Rectal smooth muscle tissue (tissue), 1 donor: ENCODE measurements around the gene MYH8.

Source experiments
- H3K27ac ChIP-seq: one replicate; pipeline ENCODE4 v1.7.0; 2013; ENCODE audit warnings: low read depth, low read length, inconsistent platforms
- H3K27me3 ChIP-seq: one replicate; pipeline ENCODE4 v1.7.0; 2013; ENCODE audit warnings: low read length; ENCODE audit not compliant: control insufficient read depth, insufficient read depth
- H3K36me3 ChIP-seq: one replicate; pipeline ENCODE4 v1.7.0; 2013; ENCODE audit warnings: low read length; ENCODE audit not compliant: control insufficient read depth, insufficient read depth
- H3K4me1 ChIP-seq: one replicate; pipeline ENCODE4 v1.7.0; 2013; ENCODE audit warnings: low read length; ENCODE audit not compliant: control insufficient read depth, insufficient read depth
- H3K4me3 ChIP-seq: one replicate; pipeline ENCODE4 v1.7.0; 2013; ENCODE audit warnings: low read length
- H3K9ac ChIP-seq: one replicate; pipeline ENCODE4 v1.7.0; 2013; ENCODE audit warnings: low read length

The MYH8 gene

DNA sequence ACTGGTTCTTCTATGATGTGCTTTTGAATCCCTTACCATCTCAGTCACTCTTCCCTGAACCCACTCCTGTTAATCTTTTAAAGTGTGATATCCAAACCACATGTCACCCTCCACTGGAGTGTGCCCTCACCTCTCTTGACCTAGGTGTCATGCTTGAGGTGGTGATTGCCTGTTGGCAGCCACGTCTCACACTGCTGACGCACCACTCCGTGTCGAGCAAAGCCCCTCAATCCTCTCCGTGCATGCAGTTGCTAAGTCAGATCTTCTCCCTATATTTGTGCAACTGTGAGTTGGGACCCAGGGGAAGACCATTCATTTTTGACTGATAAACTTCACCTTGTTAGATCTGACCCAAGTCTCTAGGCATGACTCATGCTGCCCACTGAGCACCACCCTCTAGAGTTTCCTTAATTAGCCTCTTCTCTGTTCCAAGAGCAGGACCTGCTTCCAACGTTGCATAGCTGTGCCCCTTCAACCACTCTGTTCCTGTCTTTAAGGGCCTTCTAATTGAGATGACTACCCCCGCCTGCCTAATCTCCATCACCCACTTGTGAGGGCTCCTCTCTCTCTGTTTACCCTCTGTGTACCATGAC is 51.6 kb downstream of the MYH8 start:
- no peak overlapping the region for H3K9ac ChIP-seq
- H3K36me3 ChIP-seq: no peaks in the 10 kb centered on the region
- no peak overlapping the region for H3K4me3 ChIP-seq
- no peaks in the 10 kb centered on the region for H3K27me3 ChIP-seq
- H3K4me1 ChIP-seq: no peaks in the 10 kb centered on the region
- H3K27ac ChIP-seq: no peak overlapping the region

DNA sequence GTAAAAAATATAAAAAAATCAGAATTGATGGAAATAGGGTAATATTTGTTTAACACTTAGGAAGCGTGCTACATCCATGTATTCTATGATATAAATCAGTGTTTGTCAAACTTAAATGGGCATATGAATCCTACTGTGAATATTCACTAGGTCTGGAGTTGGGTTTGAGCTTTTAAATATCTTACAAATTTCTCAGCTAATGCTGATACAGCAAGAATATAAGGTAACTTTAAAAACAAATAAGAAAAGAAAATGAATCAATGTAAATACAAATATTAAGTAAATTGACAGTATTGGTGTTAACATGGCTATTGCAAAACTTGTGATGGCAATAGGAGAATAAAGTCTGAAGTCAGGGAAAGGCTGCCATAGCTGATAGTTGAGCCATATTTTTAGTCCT is 52.5 kb downstream of the MYH8 start:
- no peak overlapping the region for H3K4me3 ChIP-seq
- H3K4me1 ChIP-seq: no peaks in the 10 kb centered on the region
- H3K27ac ChIP-seq: no peak overlapping the region
- no peaks in the 10 kb centered on the region for H3K36me3 ChIP-seq
- no peak overlapping the region for H3K9ac ChIP-seq
- no peaks in the 10 kb centered on the region for H3K27me3 ChIP-seq

DNA sequence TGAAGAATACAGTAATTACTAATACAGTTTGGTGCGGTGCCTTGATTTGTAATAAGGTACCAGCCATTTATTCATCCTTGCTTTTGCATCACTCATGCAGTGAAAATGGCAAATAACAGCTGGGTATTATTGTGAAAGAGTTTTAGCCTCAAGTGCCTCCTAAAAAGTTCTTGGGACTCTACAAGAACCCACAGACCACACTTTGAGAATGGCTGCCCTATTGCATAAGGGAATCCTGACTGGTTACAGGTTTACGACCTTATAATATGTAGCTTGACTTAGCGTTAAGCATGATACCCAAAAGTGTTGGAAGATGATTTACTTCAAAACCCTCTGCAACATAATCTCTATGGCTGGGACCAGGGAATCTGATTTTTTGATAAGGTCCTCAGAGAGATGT is 53.2 kb downstream of the MYH8 start:
- Histone ChIP-seq H3K4me3 (no peak overlapping the region), H3K27me3 (no peaks in the 10 kb centered on the region), H3K27ac (no peak overlapping the region), H3K36me3 (no peaks in the 10 kb centered on the region), H3K4me1 (no peaks in the 10 kb centered on the region), H3K9ac (no peak overlapping the region)

- no peak overlapping the region for H3K27ac ChIP-seq
- H3K4me1 ChIP-seq: no peaks in the 10 kb centered on the region
- no peaks in the 10 kb centered on the region for H3K36me3 ChIP-seq
- no peak overlapping the region for H3K4me3 ChIP-seq
- H3K27me3 ChIP-seq: no peaks in the 10 kb centered on the region
- H3K9ac ChIP-seq: no peak overlapping the region
Observed at GRCh38 chr17:10360578-10360977, 61.2 kb downstream of the MYH8 start.

DNA sequence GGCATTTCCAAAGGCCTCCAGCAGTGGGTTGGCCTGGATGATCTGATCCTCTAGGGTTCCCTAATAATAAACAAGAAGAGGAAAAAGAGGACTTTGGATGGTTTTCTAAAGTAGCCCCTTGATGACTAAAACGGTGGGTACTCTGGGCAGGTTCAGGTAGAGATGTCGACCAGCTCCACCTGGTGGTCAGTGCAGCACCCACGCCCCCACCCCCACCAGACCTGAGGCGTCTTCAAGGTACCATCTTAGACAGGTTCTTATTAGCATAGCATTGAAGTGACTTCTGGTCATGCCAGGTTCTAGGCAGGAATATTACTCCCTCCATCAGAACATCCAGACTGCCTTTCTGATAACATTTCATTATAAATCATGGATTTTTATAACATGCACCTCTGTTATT is 64.0 kb downstream of the MYH8 start:
- Histone ChIP-seq H3K27me3 (no peaks in the 10 kb centered on the region), H3K4me1 (no peaks in the 10 kb centered on the region), H3K36me3 (no peaks in the 10 kb centered on the region), H3K4me3 (no peak overlapping the region), H3K9ac (no peak overlapping the region), H3K27ac (no peak overlapping the region)

DNA sequence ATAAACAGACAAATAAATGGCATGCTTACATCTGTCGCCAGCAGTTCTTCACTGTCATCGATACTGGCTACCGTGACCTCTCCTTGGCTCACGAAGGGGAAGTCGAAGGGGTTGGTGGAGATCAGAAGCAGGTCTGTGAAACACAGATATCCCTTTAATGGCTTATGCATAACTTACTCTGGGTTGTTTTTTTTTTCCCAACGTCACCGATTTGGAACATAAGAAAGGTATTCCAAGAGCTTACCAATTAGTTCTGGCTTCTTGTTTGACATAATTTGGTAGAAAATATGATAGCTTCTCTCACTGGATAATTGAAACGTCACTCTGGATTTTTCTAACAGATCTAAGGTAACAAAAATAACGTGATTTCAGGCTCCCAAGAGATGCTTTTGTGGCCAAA is 67.1 kb downstream of the MYH8 start:
- Histone ChIP-seq H3K36me3 (no peaks in the 10 kb centered on the region), H3K27ac (no peak overlapping the region), H3K4me1 (no peaks in the 10 kb centered on the region), H3K4me3 (no peak overlapping the region), H3K27me3 (no peaks in the 10 kb centered on the region), H3K9ac (no peak overlapping the region)

DNA sequence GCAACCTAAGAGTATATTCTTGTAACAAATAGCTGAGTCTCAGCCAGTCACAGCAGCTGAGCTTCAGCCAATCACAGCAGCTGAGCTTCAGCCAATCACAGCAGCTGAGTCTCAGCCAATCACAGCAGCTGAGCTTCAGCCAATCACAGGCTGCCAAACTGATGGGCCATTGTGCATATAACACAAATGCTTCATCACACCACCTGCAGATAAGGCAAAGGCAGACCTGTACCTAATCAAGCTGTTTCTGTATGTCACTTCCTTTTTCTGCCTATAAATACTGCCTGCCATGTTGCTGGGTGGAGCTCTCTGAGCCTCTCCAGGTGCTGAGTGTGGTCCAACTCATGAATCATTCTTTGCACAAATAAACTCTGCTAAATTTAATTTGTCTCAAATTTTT is 68.9 kb downstream of the MYH8 start:
- H3K36me3 ChIP-seq: no peaks in the 10 kb centered on the region
- H3K4me1 ChIP-seq: no peaks in the 10 kb centered on the region
- H3K27me3 ChIP-seq: no peaks in the 10 kb centered on the region
- no peak overlapping the region for H3K9ac ChIP-seq
- no peak overlapping the region for H3K4me3 ChIP-seq
- no peak overlapping the region for H3K27ac ChIP-seq

DNA sequence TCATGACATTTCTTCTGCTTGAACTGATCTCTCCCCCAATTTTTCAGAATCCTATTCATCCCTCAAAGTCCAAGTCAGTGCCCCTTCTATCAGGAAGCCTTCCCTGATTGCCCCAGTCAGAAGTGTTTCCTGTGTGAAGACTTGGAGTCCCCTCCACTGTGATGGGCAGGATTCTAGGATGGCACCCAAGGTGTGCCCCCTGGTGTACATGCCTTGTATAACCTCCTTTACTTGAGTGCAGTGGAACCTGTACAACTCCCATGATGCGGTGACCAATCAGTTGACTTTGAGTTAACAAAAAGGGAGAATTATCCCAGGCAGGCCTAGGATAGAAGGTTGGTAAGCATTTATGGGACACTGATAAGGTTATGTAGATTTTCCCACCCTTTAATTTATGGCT is 72.3 kb downstream of the MYH8 start:
- Histone ChIP-seq H3K36me3 (no peaks in the 10 kb centered on the region), H3K4me3 (no peak overlapping the region), H3K27ac (no peak overlapping the region), H3K9ac (no peak overlapping the region), H3K4me1 (no peaks in the 10 kb centered on the region), H3K27me3 (no peaks in the 10 kb centered on the region)

GRCh38 chr17:10344816-10345215 is 76.9 kb downstream of the MYH8 start:
- Histone ChIP-seq H3K27ac (no peak overlapping the region), H3K27me3 (no peaks in the 10 kb centered on the region), H3K4me3 (no peak overlapping the region), H3K4me1 (no peaks in the 10 kb centered on the region), H3K36me3 (no peaks in the 10 kb centered on the region), H3K9ac (no peak overlapping the region)
